ENCODE results near the gene LRFN5. TPM values are rescaled to one million over a fixed set of nuclear protein-coding genes. Genes with fewer than 3 reads are reported as not detected.

Gene LRFN5
- total RNA-seq, 4 donors from 2014 or later = 0.32 to 1.1 (median 0.49) TPM

- no peak for DNase-seq (ENCODE audit: low spot score in 2 of 2)
- H3K9me3 ChIP-seq = no peaks in the 10 kb centered on the region
- no peaks in the 10 kb centered on the region for H3K4me1 ChIP-seq
- H3K27me3 ChIP-seq = no peaks in the 10 kb centered on the region
- H3K27ac ChIP-seq = no peak overlapping the region
- H3K4me3 ChIP-seq = no peak overlapping the region
- 92% methylated on average over 1 of the region's 1 CpG for WGBS
- H3K36me3 ChIP-seq = no peaks in the 10 kb centered on the region
- no peak for TF ChIP-seq EP300 (IDR thresholded peaks at IDR 0.05)
- no peak for TF ChIP-seq CTCF (IDR thresholded peaks at IDR 0.05)
- no peak for TF ChIP-seq POLR2A (IDR thresholded peaks at IDR 0.05)
- no peak for TF ChIP-seq POLR2AphosphoS5 (IDR thresholded peaks at IDR 0.05)
Observed at GRCh38 chr14:41641690-41642089, 35.0 kb downstream of the LRFN5 start.

- 62% methylated on average over 1 of the region's 1 CpG for WGBS
- H3K27ac ChIP-seq = no peak overlapping the region
- no peaks in the 10 kb centered on the region for H3K36me3 ChIP-seq
- H3K9me3 ChIP-seq = no peaks in the 10 kb centered on the region
- no peak overlapping the region for H3K4me3 ChIP-seq
- H3K4me1 ChIP-seq = no peaks in the 10 kb centered on the region
- TF ChIP-seq CTCF (IDR thresholded peaks at IDR 0.05) (no peak), POLR2A (IDR thresholded peaks at IDR 0.05) (no peak), POLR2AphosphoS5 (IDR thresholded peaks at IDR 0.05) (no peak), EP300 (IDR thresholded peaks at IDR 0.05) (no peak)
- DNase-seq (ENCODE audit: low spot score in 2 of 2) = no peak
- H3K27me3 ChIP-seq = no peaks in the 10 kb centered on the region
Observed at GRCh38 chr14:41642367-41642766, 35.7 kb downstream of the LRFN5 start.

GRCh38 chr14:41642789-41643188 is 36.1 kb downstream of the LRFN5 start:
- 95% methylated on average over 2 of the region's 2 CpGs for WGBS
- H3K4me1 ChIP-seq = no peaks in the 10 kb centered on the region
- TF ChIP-seq EP300 (IDR thresholded peaks at IDR 0.05) = no peak
- TF ChIP-seq CTCF (IDR thresholded peaks at IDR 0.05) = no peak
- TF ChIP-seq POLR2AphosphoS5 (IDR thresholded peaks at IDR 0.05) = no peak
- H3K4me3 ChIP-seq = no peak overlapping the region
- no peaks in the 10 kb centered on the region for H3K27me3 ChIP-seq
- DNase-seq (ENCODE audit: low spot score in 2 of 2) = no peak
- no peaks in the 10 kb centered on the region for H3K9me3 ChIP-seq
- H3K27ac ChIP-seq = no peak overlapping the region
- no peaks in the 10 kb centered on the region for H3K36me3 ChIP-seq

GRCh38 chr14:41644606-41645005 is 37.9 kb downstream of the LRFN5 start:
- no peak for DNase-seq (ENCODE audit: low spot score in 2 of 2)
- Histone ChIP-seq H3K9me3 (no peaks in the 10 kb centered on the region), H3K4me3 (no peak overlapping the region), H3K4me1 (no peaks in the 10 kb centered on the region), H3K27ac (no peak overlapping the region), H3K27me3 (no peaks in the 10 kb centered on the region), H3K36me3 (no peaks in the 10 kb centered on the region)
- WGBS = 90% methylated on average over 1 of the region's 1 CpG
- no peak for TF ChIP-seq POLR2A (IDR thresholded peaks at IDR 0.05)
- no peak for TF ChIP-seq POLR2AphosphoS5 (IDR thresholded peaks at IDR 0.05)

- H3K27ac ChIP-seq = no peak overlapping the region
- no peaks in the 10 kb centered on the region for H3K4me1 ChIP-seq
- no peak overlapping the region for H3K4me3 ChIP-seq
- no peaks in the 10 kb centered on the region for H3K9me3 ChIP-seq
- TF ChIP-seq POLR2AphosphoS5 (IDR thresholded peaks at IDR 0.05) (no peak), CTCF (IDR thresholded peaks at IDR 0.05) (no peak), POLR2A (IDR thresholded peaks at IDR 0.05) (no peak), EP300 (IDR thresholded peaks at IDR 0.05) (no peak)
- H3K27me3 ChIP-seq = no peaks in the 10 kb centered on the region
- no peak for DNase-seq (ENCODE audit: low spot score in 2 of 2)
- no peaks in the 10 kb centered on the region for H3K36me3 ChIP-seq
- 65% methylated on average over 1 of the region's 1 CpG for WGBS
Observed at GRCh38 chr14:41650802-41651201, 44.1 kb downstream of the LRFN5 start.

GRCh38 chr14:41654196-41654595 is 47.5 kb downstream of the LRFN5 start:
- no peak overlapping the region for H3K27ac ChIP-seq
- H3K4me1 ChIP-seq = no peaks in the 10 kb centered on the region
- H3K27me3 ChIP-seq = no peaks in the 10 kb centered on the region
- no peak overlapping the region for H3K4me3 ChIP-seq
- WGBS = 68% methylated on average over 1 of the region's 1 CpG
- no peaks in the 10 kb centered on the region for H3K9me3 ChIP-seq
- no peak for TF ChIP-seq POLR2AphosphoS5 (IDR thresholded peaks at IDR 0.05)
- no peak for TF ChIP-seq POLR2A (IDR thresholded peaks at IDR 0.05)
- no peak for TF ChIP-seq EP300 (IDR thresholded peaks at IDR 0.05)
- no peak for TF ChIP-seq CTCF (IDR thresholded peaks at IDR 0.05)
- DNase-seq (ENCODE audit: low spot score in 2 of 2) = no peak
- no peaks in the 10 kb centered on the region for H3K36me3 ChIP-seq

All from suprapubic skin (tissue), 4 donors.